Loucy (cell line): ENCODE measurements around the gene CRACDL.

Experiments
- CTCF ChIP-seq: fragments of 200-600 bp; sonication (generic); conservative IDR thresholded peaks from 2 replicates; pipeline ENCODE4 v1.5.1; 2014; ENCODE audit warnings: mild to moderate bottlenecking, antibody characterized with exemption, low read length
- EZH2phosphoT487 ChIP-seq: fragments of 200-600 bp; IDR thresholded peaks from 2 replicates; pipeline ENCODE4 v1.6.1; 2018; ENCODE audit warnings: antibody characterized with exemption, mild to moderate bottlenecking, moderate library complexity, borderline replicate concordance

- no peak for TF ChIP-seq CTCF
- TF ChIP-seq EZH2phosphoT487 = no peak
Observed at GRCh38 chr2:98937906-98938305, 1.9 kb upstream of the CRACDL start.
